B cell (primary cell): ENCODE measurements around the gene QRICH2.

Source experiments
- EZH2 ChIP-seq: IDR thresholded peaks from 2 replicates; pipeline ENCODE4 v1.6.1; 2012; ENCODE audit warnings: borderline replicate concordance, low read depth, mild to moderate bottlenecking, moderate library complexity, low read length; ENCODE audit not compliant: insufficient read depth, poor library complexity, severe bottlenecking
- TF ChIP-seq, protein P1 (sequence below): fragments of 200-600 bp; IDR thresholded peaks from one replicate; pipeline ENCODE4 v1.8.0; 2022; ENCODE audit warnings: antibody characterized with exemption, mild to moderate bottlenecking

DNA sequence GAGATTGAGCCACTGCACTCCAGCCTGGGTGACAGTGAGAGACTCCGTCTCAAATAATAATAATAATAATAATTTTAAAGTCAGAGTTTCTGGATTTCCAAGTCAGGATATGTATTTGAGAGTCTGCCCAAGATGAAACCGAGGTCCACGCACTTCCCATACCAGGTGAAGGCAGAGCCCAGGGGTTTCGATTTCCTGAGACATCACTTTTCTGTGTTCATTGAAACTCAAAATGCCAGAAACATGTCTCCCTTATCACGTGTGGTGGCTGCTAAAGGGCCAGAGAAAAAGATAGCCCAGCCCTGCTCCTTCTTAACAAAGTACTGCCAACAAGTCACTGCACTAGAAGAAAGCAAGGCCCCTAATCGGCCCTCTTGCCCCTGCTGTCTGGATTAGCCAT is 57.9 kb downstream of the QRICH2 start:
- TF ChIP-seq, protein P1, sequence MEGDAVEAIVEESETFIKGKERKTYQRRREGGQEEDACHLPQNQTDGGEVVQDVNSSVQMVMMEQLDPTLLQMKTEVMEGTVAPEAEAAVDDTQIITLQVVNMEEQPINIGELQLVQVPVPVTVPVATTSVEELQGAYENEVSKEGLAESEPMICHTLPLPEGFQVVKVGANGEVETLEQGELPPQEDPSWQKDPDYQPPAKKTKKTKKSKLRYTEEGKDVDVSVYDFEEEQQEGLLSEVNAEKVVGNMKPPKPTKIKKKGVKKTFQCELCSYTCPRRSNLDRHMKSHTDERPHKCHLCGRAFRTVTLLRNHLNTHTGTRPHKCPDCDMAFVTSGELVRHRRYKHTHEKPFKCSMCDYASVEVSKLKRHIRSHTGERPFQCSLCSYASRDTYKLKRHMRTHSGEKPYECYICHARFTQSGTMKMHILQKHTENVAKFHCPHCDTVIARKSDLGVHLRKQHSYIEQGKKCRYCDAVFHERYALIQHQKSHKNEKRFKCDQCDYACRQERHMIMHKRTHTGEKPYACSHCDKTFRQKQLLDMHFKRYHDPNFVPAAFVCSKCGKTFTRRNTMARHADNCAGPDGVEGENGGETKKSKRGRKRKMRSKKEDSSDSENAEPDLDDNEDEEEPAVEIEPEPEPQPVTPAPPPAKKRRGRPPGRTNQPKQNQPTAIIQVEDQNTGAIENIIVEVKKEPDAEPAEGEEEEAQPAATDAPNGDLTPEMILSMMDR, result no peak
- no peak for TF ChIP-seq EZH2
